Measurements from ENCODE around the gene GCLM. TPM values are rescaled to one million over a fixed set of nuclear protein-coding genes. Genes with fewer than 3 reads are reported as not detected.

Gene GCLM
- total and polyA plus RNA-seq, 9 of the 15 experiments (the other 6 are each of a cell fraction or from before 2014, with no cell fraction given): 9.3 to 71.6 (median 24.5) TPM

GRCh38 chr1:93908394-93909145 lies 660 bp downstream of the GCLM start (continued):
- no peak for TF ChIP-seq TRIM24 (IDR thresholded peaks at IDR 0.05)
- no peak for TF ChIP-seq LCOR (CRISPR knock-in tag; IDR thresholded peaks at IDR 0.05)
- TF ChIP-seq NFIX (CRISPR knock-in tag; IDR thresholded peaks at IDR 0.05; ENCODE audit: low read depth): no peak
- no peak for TF ChIP-seq NFE2 (IDR thresholded peaks at IDR 0.05; ENCODE audit: low read depth)
- TF ChIP-seq FOSL1 (tag; conservative IDR thresholded peaks at IDR 0.05): no peak
- 0 out of 2 replicates have a peak, but pooled peaks have one; percentile 39 for TF ChIP-seq GATAD2B (IDR thresholded peaks at IDR 0.05; ENCODE audit: borderline replicate concordance)

- H4K20me1 ChIP-seq (replicated peaks; ENCODE audit: control insufficient read depth, insufficient read depth, low read length): peaks cover 15% of the 10 kb centered on the region
- H3K9ac ChIP-seq (ENCODE audit: insufficient read depth in 1 of 2, low read depth in 2 of 2, low read length in 2 of 2): peak overlapping the region; percentile 68 to 94; a peak in 3 of 4 replicates
- TF ChIP-seq NR2F6 (CRISPR knock-in tag; IDR thresholded peaks at IDR 0.05) (no peak), NFIC (IDR thresholded peaks at IDR 0.05) (peak; percentile 56), RCOR1 (IDR thresholded peaks at IDR 0.05; ENCODE audit: borderline replicate concordance in 1 of 2, low read depth in 2 of 2, low read length in 2 of 2) (no peak), KAT7 (CRISPR knock-in tag; IDR thresholded peaks at IDR 0.05; ENCODE audit: borderline replicate concordance) (0 out of 2 replicates have a peak, but pooled peaks have one; percentile 43), MEF2A (IDR thresholded peaks at IDR 0.05; ENCODE audit: control insufficient read depth, low read depth, low read length) (no peak), ZC3H4 (CRISPR knock-in tag; IDR thresholded peaks at IDR 0.05; ENCODE audit: borderline replicate concordance) (no peak), CHD1 (IDR thresholded peaks at IDR 0.05; ENCODE audit: low read length) (peak; percentile 11), CEBPG (CRISPR knock-in tag; IDR thresholded peaks at IDR 0.05) (no peak), CEBPG (tag; conservative IDR thresholded peaks at IDR 0.05 in 1 of 2, IDR thresholded peaks at IDR 0.05 in 1 of 2) (no peak)
- TF ChIP-seq, protein P1, sequence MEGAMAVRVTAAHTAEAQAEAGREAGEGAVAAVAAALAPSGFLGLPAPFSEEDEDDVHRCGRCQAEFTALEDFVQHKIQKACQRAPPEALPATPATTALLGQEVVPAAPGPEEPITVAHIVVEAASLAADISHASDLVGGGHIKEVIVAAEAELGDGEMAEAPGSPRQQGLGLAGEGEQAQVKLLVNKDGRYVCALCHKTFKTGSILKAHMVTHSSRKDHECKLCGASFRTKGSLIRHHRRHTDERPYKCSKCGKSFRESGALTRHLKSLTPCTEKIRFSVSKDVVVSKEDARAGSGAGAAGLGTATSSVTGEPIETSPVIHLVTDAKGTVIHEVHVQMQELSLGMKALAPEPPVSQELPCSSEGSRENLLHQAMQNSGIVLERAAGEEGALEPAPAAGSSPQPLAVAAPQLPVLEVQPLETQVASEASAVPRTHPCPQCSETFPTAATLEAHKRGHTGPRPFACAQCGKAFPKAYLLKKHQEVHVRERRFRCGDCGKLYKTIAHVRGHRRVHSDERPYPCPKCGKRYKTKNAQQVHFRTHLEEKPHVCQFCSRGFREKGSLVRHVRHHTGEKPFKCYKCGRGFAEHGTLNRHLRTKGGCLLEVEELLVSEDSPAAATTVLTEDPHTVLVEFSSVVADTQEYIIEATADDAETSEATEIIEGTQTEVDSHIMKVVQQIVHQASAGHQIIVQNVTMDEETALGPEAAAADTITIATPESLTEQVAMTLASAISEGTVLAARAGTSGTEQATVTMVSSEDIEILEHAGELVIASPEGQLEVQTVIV (CRISPR knock-in tag; IDR thresholded peaks at IDR 0.05; ENCODE audit: borderline replicate concordance): no peak
- TF ChIP-seq, protein P2, sequence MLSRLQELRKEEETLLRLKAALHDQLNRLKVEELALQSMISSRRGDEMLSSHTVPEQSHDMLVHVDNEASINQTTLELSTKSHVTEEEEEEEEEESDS (CRISPR knock-in tag; IDR thresholded peaks at IDR 0.05): no peak
- no peak overlapping the region for H2AFZ ChIP-seq (ENCODE audit: low read depth, low read length)
- 0% methylated on average over 3 of the region's 3 CpGs for WGBS (ENCODE audit: insufficient coverage, low coverage, missing lambda C conversion rate)
- in situ Hi-C loops (cut with MboI): no loop called here
- H3K9me1 ChIP-seq (ENCODE audit: control insufficient read depth, insufficient read depth, low read length): no peaks in the 10 kb centered on the region
- peaks cover 69% of the 10 kb centered on the region for H3K79me2 ChIP-seq (ENCODE audit: control insufficient read depth, insufficient read depth, low read length)
- H3K4me3 ChIP-seq: peak overlapping the region; percentile 98
- peaks cover 29% of the 10 kb centered on the region for H3K36me3 ChIP-seq (ENCODE audit: control insufficient read depth, insufficient read depth, low read length)
- H3K4me1 ChIP-seq (replicated peaks in 1 of 2; ENCODE audit: control insufficient read depth in 2 of 2, insufficient read depth in 2 of 2, low read length in 2 of 2): peaks cover 9 to 19% of the 10 kb centered on the region in 2 experiments; a peak in 4 of 5 replicates
- H3K27me3 ChIP-seq (ENCODE audit: control insufficient read depth in 2 of 2, insufficient read depth in 2 of 2, low read length in 2 of 2): no peaks in the 10 kb centered on the region
- peak; percentile 42 for ATAC-seq
- peak in 2 of 4 experiments; percentile 16 to 54 for DNase-seq (ENCODE audit: extremely low read depth in 1 of 4, low spot score in 3 of 4)
- POLR2A ChIA-PET: interaction anchor here (2.3 kb wide), 1 partner anchor 29 kb away, joined by 10 read pairs; the partner anchor contains the start of gene DNTTIP2
- H3K4me2 ChIP-seq (ENCODE audit: insufficient read depth, low read length): peak overlapping the region; percentile 97
- intact Hi-C loops (cut with micrococcal nuclease): loop anchor here (2.0 kb wide), 1 partner anchor 29 kb away; the partner anchor contains the start of gene DNTTIP2
- TSS peak; percentile 40 for BruUV-seq (replicated peaks)
- H3K9me3 ChIP-seq (replicated peaks; ENCODE audit: control insufficient read depth, insufficient read depth, low read depth, low read length): peaks cover 2% of the 10 kb centered on the region; the same call in 1 of the 2 replicates
- no peak for FAIRE-seq
- CTCF ChIA-PET (ENCODE audit: low intra/inter-chr PET ratio): no interaction called here
- H3K27ac ChIP-seq (ENCODE audit: extremely low read depth, low read depth, low read length): peak overlapping the region; percentile 29; the same call in 1 of the 3 replicates
Observed at GRCh38 chr1:93907718-93908117, 1.5 kb downstream of the GCLM start.

Measured in K562 (cell line).